22Rv1 (cell line): ENCODE data around the gene GPATCH11.

Experiments
- H3K27ac ChIP-seq: fragments of 450-650 bp; 2 replicates; pipeline ENCODE4 v1.5.1; 2017
- CTCF ChIP-seq: fragments of 450-650 bp; IDR thresholded peaks from 2 replicates; pipeline ENCODE4 v1.5.1; 2017; ENCODE audit warnings: mild to moderate bottlenecking
- ZFX ChIP-seq: fragments of 450-650 bp; IDR thresholded peaks from 2 replicates; pipeline ENCODE4 v1.6.1; 2017; ENCODE audit warnings: antibody characterized with exemption, borderline replicate concordance

Gene GPATCH11

GRCh38 chr2:37083873-37084794 lies at the start of gene GPATCH11, which contains the start of gene HEATR5B:
GPATCH11 (plus strand) TSS chr2:37084518; CDS start chr2:37088382, 3,864 bp downstream.
HEATR5B (minus strand) TSS chr2:37084372; CDS start chr2:37083414, 958 bp downstream.
- TF ChIP-seq ZFX: no peak
- TF ChIP-seq CTCF: no peak
- peak within 1 kb of the TSS; percentile 73 for H3K27ac ChIP-seq

GRCh38 chr2:37037771-37038170 lies 46.5 kb upstream of the GPATCH11 start:
- no peak overlapping the region for H3K27ac ChIP-seq
- no peak for TF ChIP-seq ZFX
- no peak for TF ChIP-seq CTCF

- TF ChIP-seq ZFX (no peak), CTCF (no peak)
- H3K27ac ChIP-seq: no peak overlapping the region
Measured at GRCh38 chr2:37039580-37039979, 44.7 kb upstream of the GPATCH11 start.

- no peak overlapping the region for H3K27ac ChIP-seq
- TF ChIP-seq ZFX (no peak), CTCF (no peak)
Measured at GRCh38 chr2:37052600-37053332, 31.6 kb upstream of the GPATCH11 start.

- H3K27ac ChIP-seq: no peak overlapping the region
- TF ChIP-seq CTCF: no peak
- no peak for TF ChIP-seq ZFX
Measured at GRCh38 chr2:37059841-37060240, 24.5 kb upstream of the GPATCH11 start.

- H3K27ac ChIP-seq: no peak overlapping the region
- TF ChIP-seq CTCF (no peak), ZFX (no peak)
Measured at GRCh38 chr2:37060446-37060845, 23.9 kb upstream of the GPATCH11 start.
